Liver (tissue), 9 donors: ENCODE results near the gene MSN. TPM values are rescaled to one million over a fixed set of nuclear protein-coding genes. Genes with fewer than 3 reads are reported as not detected.

ENCODE experiments used
- DNase-seq: peaks from one replicate; pipeline ENCODE4 v3.0.0-alpha.2; 2017; ENCODE audit warnings: low spot score
- H3K27ac ChIP-seq, 2 donors: one replicate each; pipeline ENCODE4 v1.7.0; 2013; ENCODE audit warnings: inconsistent platforms in 2 of 2, low read length in 2 of 2, control low read depth in 1 of 2, low read depth in 1 of 2, mild to moderate bottlenecking in 1 of 2
- H3K27me3 ChIP-seq, 4 donors: one replicate each; pipeline versions ENCODE4 v1.6.1 to v1.7.0; 2013; ENCODE audit warnings: low read length in 3 of 4, inconsistent platforms in 1 of 4, mild to moderate bottlenecking in 1 of 4, moderate library complexity in 1 of 4; ENCODE audit not compliant: control insufficient read depth in 4 of 4, insufficient read depth in 4 of 4
- H3K36me3 ChIP-seq, 4 donors: one replicate each; pipeline versions ENCODE4 v1.6.1 to v1.7.0; 2013; ENCODE audit warnings: low read length in 3 of 4, mild to moderate bottlenecking in 3 of 4, low read depth in 1 of 4, moderate library complexity in 1 of 4; ENCODE audit not compliant: control insufficient read depth in 4 of 4, insufficient read depth in 3 of 4
- H3K4me1 ChIP-seq, 4 donors: one replicate each; pipeline versions ENCODE4 v1.6.1 to v1.7.0; 2013; ENCODE audit warnings: low read length in 3 of 4, mild to moderate bottlenecking in 3 of 4, moderate library complexity in 1 of 4; ENCODE audit not compliant: control insufficient read depth in 4 of 4, insufficient read depth in 4 of 4
- H3K4me3 ChIP-seq, 3 donors: one replicate each; pipeline versions ENCODE4 v1.6.1 to v1.7.0; 2013; ENCODE audit warnings: low read length in 3 of 3, control low read depth in 1 of 3, low read depth in 1 of 3, mild to moderate bottlenecking in 1 of 3
- H3K9ac ChIP-seq, 2 donors: one replicate each; pipeline ENCODE4 v1.7.0; 2013; ENCODE audit warnings: low read length in 2 of 2, mild to moderate bottlenecking in 2 of 2, moderate library complexity in 2 of 2, control low read depth in 1 of 2, low read depth in 1 of 2
- H3K9me3 ChIP-seq, 4 donors: one replicate each; pipeline versions ENCODE4 v1.6.1 to v1.7.0; 2013; ENCODE audit warnings: low read length in 3 of 4; ENCODE audit not compliant: control insufficient read depth in 4 of 4
- EGR1 ChIP-seq, 2 donors: IDR thresholded peaks; 2 replicates each; pipeline ENCODE4 v1.6.1; 2016 to 2018; ENCODE audit warnings: antibody characterized with exemption in 2 of 2, low read depth in 2 of 2
- FOXA1 ChIP-seq: IDR thresholded peaks from 2 replicates; pipeline ENCODE4 v1.6.1; 2016; ENCODE audit warnings: antibody characterized with exemption
- FOXA2 ChIP-seq: IDR thresholded peaks from 2 replicates; pipeline ENCODE4 v1.6.1; 2016; ENCODE audit warnings: antibody characterized with exemption
- GABPA ChIP-seq, 2 donors: IDR thresholded peaks in 1 of 2; conservative IDR thresholded peaks in 1 of 2; 2 replicates each; pipeline ENCODE4 v1.6.1; 2016; ENCODE audit warnings: antibody characterized with exemption in 2 of 2, mild to moderate bottlenecking in 1 of 2, moderate library complexity in 1 of 2
- HNF4A ChIP-seq, 2 donors: conservative IDR thresholded peaks; 2 replicates each; pipeline ENCODE4 v1.6.1; 2016; ENCODE audit warnings: antibody characterized with exemption in 2 of 2, mild to moderate bottlenecking in 2 of 2
- HNF4G ChIP-seq: IDR thresholded peaks from 2 replicates; pipeline ENCODE4 v1.6.1; 2016; ENCODE audit warnings: antibody characterized with exemption
- JUND ChIP-seq, 2 donors: IDR thresholded peaks; 2 replicates each; pipeline ENCODE4 v1.6.1; 2016; ENCODE audit warnings: antibody characterized with exemption in 2 of 2
- NR2F2 ChIP-seq: IDR thresholded peaks from 2 replicates; pipeline ENCODE4 v1.6.1; 2016; ENCODE audit warnings: antibody characterized with exemption
- RAD21 ChIP-seq, 2 donors: IDR thresholded peaks; 2 replicates each; pipeline ENCODE4 v1.6.1; 2016; ENCODE audit warnings: antibody characterized with exemption in 2 of 2, mild to moderate bottlenecking in 2 of 2
- RXRA ChIP-seq, 2 donors: IDR thresholded peaks; 2 replicates each; pipeline ENCODE4 v1.6.1; 2017 to 2018; ENCODE audit warnings: antibody characterized with exemption in 2 of 2, mild to moderate bottlenecking in 1 of 2
- SP1 ChIP-seq: IDR thresholded peaks from 2 replicates; pipeline ENCODE4 v1.6.1; 2018; ENCODE audit warnings: antibody characterized with exemption, mild to moderate bottlenecking
- TAF1 ChIP-seq: conservative IDR thresholded peaks from 2 replicates; pipeline ENCODE4 v1.6.1; 2016; ENCODE audit warnings: antibody characterized with exemption, mild to moderate bottlenecking
- YY1 ChIP-seq: IDR thresholded peaks from 2 replicates; pipeline ENCODE4 v1.6.1; 2016; ENCODE audit warnings: antibody characterized with exemption, mild to moderate bottlenecking
- WGBS: extraction: QIAGEN DNeasy Blood & Tissue Kit; methylation state at CpG from one replicate; pipeline ENCODE4 v1.1.7; 2013; 5-methylcytosine and 5-hydroxymethylcytosine counted together
- polyA plus RNA-seq, 2 donors: library from polyadenylated mRNA; stranded (reverse) in 1 of 2; unstranded in 1 of 2; fragments of 200-250 nt in 1 of 2; fragments of >200 nt in 1 of 2; fragmentation: Nextera tagmentation in 1 of 2; extraction: Ambion mirVana in 1 of 2; gene quantifications; one replicate each; pipeline versions ENCODE4 v1.2.1 to v1.2.3, GENCODE V29; 2013 to 2015
- total RNA-seq, 2 donors: library from RNA; depleted of rRNA; stranded (reverse); fragments of >200 nt; gene quantifications; one replicate each; pipeline ENCODE4 v1.2.3, GENCODE V29; 2014
- TF ChIP-seq, protein P1 (sequence below): IDR thresholded peaks from 2 replicates; pipeline ENCODE4 v1.6.1; 2016; ENCODE audit warnings: antibody characterized with exemption
- TF ChIP-seq, protein P2 (sequence below): fragments of 150-350 bp; IDR thresholded peaks from 2 replicates; pipeline ENCODE4 v1.5.1; 2017; ENCODE audit warnings: improper control_type of control experiment, low read depth, low read length; ENCODE audit not compliant: missing input control
- TF ChIP-seq, protein P3 (sequence below): IDR thresholded peaks from 2 replicates; pipeline ENCODE4 v1.6.1; 2016; ENCODE audit warnings: antibody characterized with exemption
- donor health status: healthy.
- donor health status: healthy.
- donor health status: healthy.
- donor health status: healthy.
- donor health status: healthy.

MSN gene
- total and polyA plus RNA-seq, 4 donors = 24.3 to 70.0 (median 40.6) TPM

GRCh38 chrX:65679071-65679540 is 11.7 kb downstream of the MSN start:
- Histone ChIP-seq H3K27me3 (no peaks in the 10 kb centered on the region), H3K36me3 (no peaks in the 10 kb centered on the region), H3K4me1 (peaks cover 2 to 6% (median 5%) of the 10 kb centered on the region in 4 donors), H3K9me3 (no peaks in the 10 kb centered on the region), H3K4me3 (no peak overlapping the region), H3K9ac (no peak overlapping the region), H3K27ac (peak overlapping the region; percentile 48 to 53)
- DNase-seq = no peak
- TF ChIP-seq FOXA1 (no peak), EGR1 (IDR thresholded peaks at IDR 0.05; ENCODE audit: low read depth in 2 of 2) (no peak)
- WGBS = 17% methylated on average over 1 of the region's 1 CpG

DNA sequence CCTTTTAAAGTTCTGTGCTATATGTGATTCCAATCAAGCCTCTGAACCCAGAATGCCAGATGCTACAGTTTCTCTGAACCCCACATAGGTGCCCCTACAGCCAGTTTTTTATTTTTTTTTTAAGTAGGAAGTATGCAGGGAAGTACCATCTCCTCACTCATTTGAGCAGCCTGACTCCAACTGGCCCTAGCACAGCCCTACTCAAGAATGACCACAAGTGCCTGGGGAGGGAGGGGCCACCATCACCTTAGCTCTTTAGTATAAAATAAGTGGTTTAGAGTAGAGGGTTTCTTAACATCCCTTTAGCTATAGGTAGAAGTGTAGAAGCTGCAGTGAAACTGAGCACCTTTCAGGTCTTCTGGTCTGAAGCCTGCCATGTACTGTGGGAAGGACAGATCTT is 14.4 kb downstream of the MSN start:
- no peak overlapping the region for H3K4me3 ChIP-seq
- no peak overlapping the region for H3K9ac ChIP-seq
- peaks cover 0 to 8% (median 6%) of the 10 kb centered on the region in 4 donors for H3K4me1 ChIP-seq
- no peak for DNase-seq
- H3K9me3 ChIP-seq = no peaks in the 10 kb centered on the region
- H3K27me3 ChIP-seq = no peaks in the 10 kb centered on the region
- no peak for TF ChIP-seq JUND (IDR thresholded peaks at IDR 0.05)
- TF ChIP-seq RAD21 (IDR thresholded peaks at IDR 0.05) = no peak
- no peak for TF ChIP-seq RXRA (IDR thresholded peaks at IDR 0.05)
- TF ChIP-seq YY1 = no peak
- H3K27ac ChIP-seq = no peak overlapping the region
- H3K36me3 ChIP-seq = no peaks in the 10 kb centered on the region

GRCh38 chrX:65685112-65685511 is 17.7 kb downstream of the MSN start:
- no peak overlapping the region for H3K4me3 ChIP-seq
- H3K27me3 ChIP-seq = no peaks in the 10 kb centered on the region
- WGBS = 98% methylated on average over 1 of the region's 1 CpG
- H3K4me1 ChIP-seq = peaks cover 12 to 25% (median 19%) of the 10 kb centered on the region in 4 donors
- H3K36me3 ChIP-seq = no peaks in the 10 kb centered on the region
- no peak overlapping the region for H3K27ac ChIP-seq
- H3K9me3 ChIP-seq = no peaks in the 10 kb centered on the region
- no peak for TF ChIP-seq RAD21 (IDR thresholded peaks at IDR 0.05)
- TF ChIP-seq FOXA1 = no peak
- no peak for TF ChIP-seq EGR1 (IDR thresholded peaks at IDR 0.05; ENCODE audit: low read depth in 2 of 2)
- TF ChIP-seq FOXA2 = no peak
- TF ChIP-seq JUND (IDR thresholded peaks at IDR 0.05) = no peak
- no peak for TF ChIP-seq SP1
- TF ChIP-seq, protein P1, sequence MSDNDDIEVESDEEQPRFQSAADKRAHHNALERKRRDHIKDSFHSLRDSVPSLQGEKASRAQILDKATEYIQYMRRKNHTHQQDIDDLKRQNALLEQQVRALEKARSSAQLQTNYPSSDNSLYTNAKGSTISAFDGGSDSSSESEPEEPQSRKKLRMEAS = no peak
- TF ChIP-seq, protein P2, sequence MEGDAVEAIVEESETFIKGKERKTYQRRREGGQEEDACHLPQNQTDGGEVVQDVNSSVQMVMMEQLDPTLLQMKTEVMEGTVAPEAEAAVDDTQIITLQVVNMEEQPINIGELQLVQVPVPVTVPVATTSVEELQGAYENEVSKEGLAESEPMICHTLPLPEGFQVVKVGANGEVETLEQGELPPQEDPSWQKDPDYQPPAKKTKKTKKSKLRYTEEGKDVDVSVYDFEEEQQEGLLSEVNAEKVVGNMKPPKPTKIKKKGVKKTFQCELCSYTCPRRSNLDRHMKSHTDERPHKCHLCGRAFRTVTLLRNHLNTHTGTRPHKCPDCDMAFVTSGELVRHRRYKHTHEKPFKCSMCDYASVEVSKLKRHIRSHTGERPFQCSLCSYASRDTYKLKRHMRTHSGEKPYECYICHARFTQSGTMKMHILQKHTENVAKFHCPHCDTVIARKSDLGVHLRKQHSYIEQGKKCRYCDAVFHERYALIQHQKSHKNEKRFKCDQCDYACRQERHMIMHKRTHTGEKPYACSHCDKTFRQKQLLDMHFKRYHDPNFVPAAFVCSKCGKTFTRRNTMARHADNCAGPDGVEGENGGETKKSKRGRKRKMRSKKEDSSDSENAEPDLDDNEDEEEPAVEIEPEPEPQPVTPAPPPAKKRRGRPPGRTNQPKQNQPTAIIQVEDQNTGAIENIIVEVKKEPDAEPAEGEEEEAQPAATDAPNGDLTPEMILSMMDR = no peak
- TF ChIP-seq TAF1 = no peak
- no peak for TF ChIP-seq GABPA (IDR thresholded peaks at IDR 0.05 in 1 of 2, conservative IDR thresholded peaks at IDR 0.05 in 1 of 2)
- TF ChIP-seq, protein P3, sequence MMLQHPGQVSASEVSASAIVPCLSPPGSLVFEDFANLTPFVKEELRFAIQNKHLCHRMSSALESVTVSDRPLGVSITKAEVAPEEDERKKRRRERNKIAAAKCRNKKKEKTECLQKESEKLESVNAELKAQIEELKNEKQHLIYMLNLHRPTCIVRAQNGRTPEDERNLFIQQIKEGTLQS = no peak
- no peak for TF ChIP-seq NR2F2
- TF ChIP-seq HNF4A (conservative IDR thresholded peaks at IDR 0.05) = no peak
- no peak for TF ChIP-seq YY1
- TF ChIP-seq HNF4G = no peak
- TF ChIP-seq RXRA (IDR thresholded peaks at IDR 0.05) = no peak
- DNase-seq = no peak
- H3K9ac ChIP-seq = no peak overlapping the region
